Mammary epithelial cell (primary cell): Measurements from ENCODE around the gene CLRN1.

Experiments used
- CTCF ChIP-seq, 2 donors: IDR thresholded peaks in 1 of 2; conservative IDR thresholded peaks in 1 of 2; 2 replicates each; pipeline ENCODE4 v1.5.1; 2011 to 2012; ENCODE audit warnings: inconsistent platforms in 2 of 2, low read length in 2 of 2, mild to moderate bottlenecking in 2 of 2, control low read depth in 1 of 2, low read depth in 1 of 2; ENCODE audit not compliant: insufficient read depth in 1 of 2; ENCODE audit errors: extremely low read depth in 1 of 2
- EZH2 ChIP-seq: IDR thresholded peaks from 2 replicates; pipeline ENCODE4 v1.6.1; 2012; ENCODE audit warnings: low read length, inconsistent platforms, borderline replicate concordance

DNA sequence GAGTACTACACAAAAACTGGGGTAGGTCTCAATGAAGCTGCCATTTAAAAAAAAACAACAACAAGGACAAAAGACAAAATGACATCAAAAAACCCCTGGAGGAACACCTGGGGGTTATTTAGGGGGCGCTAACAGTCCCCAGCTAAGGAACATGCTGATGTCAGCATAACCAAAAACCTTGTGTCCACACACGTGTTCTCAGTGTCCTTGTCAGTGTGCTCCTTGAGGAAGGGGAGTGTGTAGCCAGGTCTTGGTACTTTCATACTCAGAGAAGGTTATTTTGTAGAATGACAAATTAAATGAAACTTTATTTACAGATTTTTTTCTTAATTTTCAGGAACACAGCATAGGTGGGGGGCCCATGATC, 31.2 kb upstream of the CLRN1 start:
- no peak for TF ChIP-seq CTCF (conservative IDR thresholded peaks at IDR 0.05 in 1 of 2, IDR thresholded peaks at IDR 0.05 in 1 of 2; ENCODE audit: extremely low read depth in 1 of 2, insufficient read depth in 1 of 2, low read depth in 1 of 2, low read length in 2 of 2)
- TF ChIP-seq EZH2, result no peak
